Osteoblast (primary cell): ENCODE measurements around the gene TENM3. TPM values are rescaled to one million over a fixed set of nuclear protein-coding genes. Genes with fewer than 3 reads are reported as not detected.

Experiments
- DNase-seq: peaks from one replicate; pipeline ENCODE4 v3.0.0; 2011; ENCODE audit warnings: low spot score, mixed read lengths; ENCODE audit not compliant: insufficient read length; ENCODE audit errors: missing footprints
- H2AFZ ChIP-seq: 2 replicates; pipeline ENCODE4 v1.6.0; 2011; ENCODE audit warnings: mild to moderate bottlenecking, low read length
- H3K27ac ChIP-seq: 2 replicates; pipeline ENCODE4 v1.5.1; 2011; ENCODE audit warnings: mild to moderate bottlenecking, low read depth, low read length, moderate library complexity
- H3K27me3 ChIP-seq: 2 replicates; pipeline ENCODE4 v1.6.0; 2012; ENCODE audit warnings: mild to moderate bottlenecking, control low read depth, inconsistent platforms, low read length, moderate library complexity; ENCODE audit not compliant: insufficient read depth
- H3K36me3 ChIP-seq: 2 replicates; pipeline ENCODE4 v1.5.1; 2011; ENCODE audit warnings: mild to moderate bottlenecking, low read length, control low read depth, moderate library complexity; ENCODE audit not compliant: insufficient read depth
- H3K4me1 ChIP-seq: 2 replicates; pipeline ENCODE4 v1.5.1; 2011; ENCODE audit warnings: mild to moderate bottlenecking, low read length, control low read depth, moderate library complexity; ENCODE audit not compliant: insufficient read depth
- H3K4me2 ChIP-seq: 2 replicates; pipeline ENCODE4 v1.6.0; 2011; ENCODE audit warnings: mild to moderate bottlenecking, low read length; ENCODE audit not compliant: insufficient read depth
- H3K4me3 ChIP-seq: fragments of 200-600 bp; sonication (generic); 3 replicates; pipeline ENCODE4 v1.5.1; 2012; ENCODE audit warnings: mild to moderate bottlenecking, low read length, inconsistent platforms; ENCODE audit not compliant: insufficient read depth
- H3K79me2 ChIP-seq: 2 replicates; pipeline ENCODE4 v1.6.0; 2012; ENCODE audit warnings: mild to moderate bottlenecking, low read length, control low read depth, inconsistent platforms; ENCODE audit not compliant: insufficient read depth
- H3K9me3 ChIP-seq: 2 replicates; pipeline ENCODE4 v1.5.1; 2011; ENCODE audit warnings: low read depth, low read length, control low read depth
- H4K20me1 ChIP-seq: 2 replicates; pipeline ENCODE4 v1.6.0; 2012; ENCODE audit warnings: mild to moderate bottlenecking, low read length, control low read depth; ENCODE audit not compliant: insufficient read depth
- CTCF ChIP-seq: IDR thresholded peaks from 2 replicates; pipeline ENCODE4 v1.5.1; 2011; ENCODE audit warnings: mild to moderate bottlenecking, low read depth, low read length, moderate library complexity; ENCODE audit errors: extremely low read depth
- total RNA-seq: library from RNA; depleted of rRNA; stranded (reverse); fragments of >200 nt; gene quantifications from 2 replicates; pipeline ENCODE4 v1.2.3, GENCODE V29; 2012

Gene TENM3
- total RNA-seq, 1 donor: 59.0 TPM

DNA sequence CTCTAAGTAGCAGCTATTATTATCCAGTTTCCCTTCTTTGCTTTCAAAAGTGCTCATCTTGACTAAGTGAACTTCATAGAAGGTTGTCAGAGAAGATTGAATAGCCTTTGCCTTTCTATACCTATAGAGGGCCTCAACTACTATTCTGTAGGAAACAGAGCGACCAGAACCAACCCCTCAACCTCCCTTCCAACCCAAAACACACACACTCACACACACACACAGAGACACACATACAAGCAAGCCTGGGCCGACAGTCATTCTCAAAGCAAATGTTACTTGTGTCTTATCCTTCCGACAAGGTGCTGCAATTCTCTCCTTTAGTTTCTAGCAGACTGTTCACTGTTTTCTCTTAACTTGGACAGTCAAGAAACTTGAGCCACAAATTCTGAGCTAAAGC is 472.3 kb downstream of the TENM3 start:
- Histone ChIP-seq H3K27ac (no peak overlapping the region), H3K4me1 (no peaks in the 10 kb centered on the region), H3K4me2 (no peak overlapping the region), H4K20me1 (no peaks in the 10 kb centered on the region), H3K79me2 (no peaks in the 10 kb centered on the region), H3K4me3 (no peak overlapping the region), H3K9me3 (no peaks in the 10 kb centered on the region), H3K36me3 (no peaks in the 10 kb centered on the region), H2AFZ (no peak overlapping the region), H3K27me3 (no peaks in the 10 kb centered on the region)
- DNase-seq: no peak
- TF ChIP-seq CTCF: no peak

DNA sequence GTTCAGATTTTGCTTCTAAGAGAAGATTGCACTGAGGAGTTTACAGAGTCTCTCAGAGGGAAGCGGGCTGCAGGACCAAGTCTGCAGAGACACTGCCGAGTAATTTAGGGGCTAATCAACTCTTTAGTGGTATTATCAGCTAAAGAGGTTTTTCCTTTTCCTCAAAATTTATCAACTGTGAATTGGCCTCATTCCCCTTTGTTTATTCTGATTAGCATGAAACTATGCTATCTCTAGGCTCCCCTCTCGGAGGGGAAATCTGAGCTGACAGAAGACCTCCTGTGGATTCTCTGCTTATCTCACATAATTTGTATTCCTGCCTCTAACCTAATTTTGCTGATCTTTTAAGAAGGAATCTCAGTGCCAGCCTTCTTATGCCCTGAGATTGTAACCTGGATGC is 473.0 kb downstream of the TENM3 start:
- Histone ChIP-seq H3K4me1 (no peaks in the 10 kb centered on the region), H3K79me2 (no peaks in the 10 kb centered on the region), H3K36me3 (no peaks in the 10 kb centered on the region), H3K27ac (no peak overlapping the region), H3K4me2 (no peak overlapping the region), H3K27me3 (no peaks in the 10 kb centered on the region), H2AFZ (no peak overlapping the region), H3K9me3 (no peaks in the 10 kb centered on the region), H3K4me3 (no peak overlapping the region), H4K20me1 (no peaks in the 10 kb centered on the region)
- TF ChIP-seq CTCF: no peak
- DNase-seq: no peak

GRCh38 chr4:182717788-182718583 is 474.8 kb downstream of the TENM3 start:
- no peak overlapping the region for H3K27ac ChIP-seq
- H3K4me1 ChIP-seq: no peaks in the 10 kb centered on the region
- no peak for TF ChIP-seq CTCF
- no peaks in the 10 kb centered on the region for H3K36me3 ChIP-seq
- no peaks in the 10 kb centered on the region for H4K20me1 ChIP-seq
- H3K4me2 ChIP-seq: no peak overlapping the region
- no peaks in the 10 kb centered on the region for H3K27me3 ChIP-seq
- no peak overlapping the region for H2AFZ ChIP-seq
- H3K9me3 ChIP-seq: no peaks in the 10 kb centered on the region
- no peak for DNase-seq
- no peak overlapping the region for H3K4me3 ChIP-seq
- no peaks in the 10 kb centered on the region for H3K79me2 ChIP-seq

- H3K4me2 ChIP-seq: no peak overlapping the region
- no peaks in the 10 kb centered on the region for H3K4me1 ChIP-seq
- H3K9me3 ChIP-seq: no peaks in the 10 kb centered on the region
- H3K4me3 ChIP-seq: no peak overlapping the region
- no peak overlapping the region for H2AFZ ChIP-seq
- H4K20me1 ChIP-seq: no peaks in the 10 kb centered on the region
- no peaks in the 10 kb centered on the region for H3K36me3 ChIP-seq
- H3K79me2 ChIP-seq: no peaks in the 10 kb centered on the region
- no peaks in the 10 kb centered on the region for H3K27me3 ChIP-seq
- H3K27ac ChIP-seq: no peak overlapping the region
- DNase-seq: no peak
- TF ChIP-seq CTCF: no peak
These were observed 481.2 kb downstream of the TENM3 start for GRCh38 chr4:182724414-182724813.
